GM19397 (cell line): ENCODE measurements around the gene DNAJC7.
"Not testable (repeated sequence)": the region's sequence is repeated elsewhere in the genome, so short reads cannot be mapped to it uniquely, and the experiment has no call there.

ENCODE experiments used
- ATAC-seq: cut with Tn5 transposase; IDR thresholded peaks from one replicate; pipeline ENCODE4 v1.9.1; 2021; ENCODE audit warnings: mild to moderate bottlenecking, moderate library complexity; ENCODE audit not compliant: unreplicated experiment

DNAJC7 gene

DNA sequence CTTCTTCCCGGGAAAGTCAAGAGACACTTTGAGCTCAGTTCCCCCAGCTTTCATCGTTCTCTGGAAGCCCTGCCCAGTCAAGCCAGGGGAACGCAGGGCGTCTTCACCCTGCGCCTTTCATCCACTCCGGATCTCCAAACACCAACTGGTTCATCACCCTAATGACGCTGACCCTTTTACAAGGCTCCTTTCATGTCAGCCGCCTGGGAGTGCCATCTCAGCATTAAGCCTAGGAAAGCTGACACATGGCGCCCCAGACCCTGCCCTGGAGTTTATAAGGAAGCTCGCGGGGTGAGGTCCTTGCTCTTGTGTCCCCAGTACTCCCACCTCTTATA, 594 bp upstream of the DNAJC7 start:
- no peak for ATAC-seq

- ATAC-seq, result no peak
These were observed 818 bp downstream of the DNAJC7 start for GRCh38 chr17:42016411-42016831.

GRCh38 chr17:42013740-42014139, 3.5 kb downstream of the DNAJC7 start:
- ATAC-seq, result not testable (repeated sequence)

DNA sequence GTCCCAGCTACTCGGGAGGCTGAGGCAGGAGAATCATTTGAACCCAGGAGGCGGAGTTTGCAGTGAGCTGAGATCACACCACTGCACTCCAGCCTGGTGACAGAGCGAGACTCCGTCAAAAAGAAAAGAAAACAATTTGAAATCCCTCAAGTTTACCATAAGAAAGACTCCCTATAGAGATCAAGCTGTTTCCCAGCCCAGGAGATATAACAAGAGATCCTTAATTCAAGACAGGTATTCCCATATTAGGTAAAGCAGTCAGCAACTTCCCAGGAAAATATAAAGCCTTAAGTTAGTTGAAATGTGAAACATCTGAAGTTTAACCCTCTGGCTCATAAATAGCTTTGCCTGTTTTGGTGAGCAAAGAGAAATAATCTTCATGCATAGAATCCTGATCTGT, 4.9 kb downstream of the DNAJC7 start:
- ATAC-seq, result not testable (repeated sequence)

GRCh38 chr17:42010898-42011516, 6.2 kb downstream of the DNAJC7 start:
- ATAC-seq, result no peak

DNA sequence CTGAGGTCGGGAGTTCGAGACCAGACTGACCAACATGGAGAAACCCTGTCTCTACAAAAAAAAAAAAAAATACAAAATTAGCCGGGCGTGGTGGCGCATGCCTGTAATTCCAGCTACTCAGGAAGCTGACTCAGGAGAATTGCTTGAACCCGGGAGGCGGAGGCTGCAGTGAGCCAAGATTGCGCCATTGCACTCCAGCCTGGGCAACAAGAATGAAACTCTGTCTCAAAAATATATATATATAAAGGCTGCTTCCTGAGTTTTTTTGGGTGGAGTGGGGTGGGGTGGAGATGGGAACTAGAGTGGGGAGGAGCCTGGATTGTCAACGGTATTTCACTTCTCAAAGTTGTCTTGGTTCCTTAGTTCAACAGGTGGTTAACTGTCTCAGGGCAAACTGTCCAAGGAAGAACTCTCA, 7.0 kb downstream of the DNAJC7 start:
- ATAC-seq, result not testable (repeated sequence)

DNA sequence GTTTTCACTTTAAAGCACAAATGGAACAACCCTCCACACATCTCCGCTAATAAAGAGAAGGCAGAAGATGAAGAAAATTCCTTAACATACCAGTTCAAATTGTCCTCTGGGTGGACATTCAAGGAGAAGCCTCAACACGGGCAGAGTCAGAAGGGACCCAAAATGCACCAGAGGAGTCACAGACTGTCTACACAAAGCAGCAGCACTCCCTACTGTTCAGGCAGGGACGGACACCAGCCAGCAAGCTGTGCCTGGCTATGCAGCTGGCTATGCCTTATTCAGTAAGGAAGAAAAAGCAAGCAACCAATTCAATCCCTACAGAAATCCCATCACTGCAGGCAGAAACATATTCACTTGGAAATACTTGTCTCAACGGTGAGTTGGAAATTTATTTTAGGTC, 8.1 kb downstream of the DNAJC7 start:
- no peak for ATAC-seq

DNA sequence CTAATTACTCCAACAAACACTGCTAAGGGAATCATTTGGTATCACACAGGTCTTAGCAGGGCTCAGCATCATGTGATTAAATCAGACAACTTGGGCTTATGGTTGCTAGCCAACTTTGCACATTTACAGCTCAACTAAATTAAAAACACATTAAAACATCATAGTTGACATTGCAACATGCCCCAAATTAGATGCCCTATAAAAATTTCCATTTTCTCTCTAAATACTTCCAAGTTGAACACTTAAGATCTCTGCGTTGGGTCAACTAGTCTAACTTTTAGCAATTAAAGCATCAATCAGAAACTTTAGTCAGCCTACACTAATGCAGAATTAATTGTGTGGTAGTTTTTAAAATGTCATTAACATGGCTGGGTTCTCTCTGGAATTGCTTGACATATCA, 12.1 kb downstream of the DNAJC7 start:
- ATAC-seq, result no peak

- no peak for ATAC-seq
These were observed 14.4 kb downstream of the DNAJC7 start for GRCh38 chr17:42002792-42003301.

DNA sequence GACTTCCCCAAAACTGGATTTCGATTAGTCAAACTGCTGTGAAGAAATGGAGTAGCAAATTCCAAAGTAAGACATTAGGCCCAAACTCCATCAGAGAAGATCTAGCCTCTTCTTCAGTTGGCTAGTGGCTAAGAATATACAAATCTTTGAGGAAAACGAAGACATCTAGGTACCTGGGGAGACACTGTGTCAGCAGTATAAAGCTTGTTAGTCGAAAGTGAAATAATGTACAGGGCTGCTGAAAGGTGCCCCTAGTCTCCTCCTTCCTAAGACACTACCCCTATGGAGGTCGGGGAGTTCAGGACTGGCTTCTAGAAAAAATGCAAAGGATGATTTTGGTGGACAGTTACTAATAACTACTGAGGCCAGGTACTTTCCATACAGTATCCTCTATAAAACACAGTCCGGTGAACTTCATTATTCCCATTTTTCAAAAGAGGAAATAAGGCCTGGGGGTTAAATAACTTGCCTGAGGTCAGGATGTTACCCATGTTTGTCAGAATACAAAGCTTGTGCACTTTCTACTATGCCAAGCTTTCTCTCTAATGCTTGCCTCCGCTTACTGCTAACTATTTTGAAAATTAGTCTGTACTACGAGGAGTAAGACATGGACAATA, 15.0 kb downstream of the DNAJC7 start:
- no peak for ATAC-seq

DNA sequence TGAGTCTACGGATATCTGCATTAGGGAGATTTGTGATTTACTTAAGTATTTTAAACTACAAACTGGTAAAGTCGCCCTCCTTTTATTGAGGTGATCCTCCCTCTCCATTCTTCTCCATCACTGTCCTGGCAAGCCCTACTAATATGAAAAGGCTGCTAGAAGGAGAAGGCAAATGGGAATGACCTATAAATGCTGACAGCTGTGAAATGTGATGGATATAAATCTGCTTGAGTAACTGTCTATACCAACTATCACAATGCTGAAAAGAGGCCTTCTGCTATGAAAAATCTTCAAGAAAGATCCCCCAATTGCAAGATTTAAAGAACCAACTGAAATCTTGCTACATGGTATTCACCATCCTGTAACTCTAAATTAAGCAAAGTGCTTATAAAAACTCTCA, 15.5 kb downstream of the DNAJC7 start:
- no peak for ATAC-seq

DNA sequence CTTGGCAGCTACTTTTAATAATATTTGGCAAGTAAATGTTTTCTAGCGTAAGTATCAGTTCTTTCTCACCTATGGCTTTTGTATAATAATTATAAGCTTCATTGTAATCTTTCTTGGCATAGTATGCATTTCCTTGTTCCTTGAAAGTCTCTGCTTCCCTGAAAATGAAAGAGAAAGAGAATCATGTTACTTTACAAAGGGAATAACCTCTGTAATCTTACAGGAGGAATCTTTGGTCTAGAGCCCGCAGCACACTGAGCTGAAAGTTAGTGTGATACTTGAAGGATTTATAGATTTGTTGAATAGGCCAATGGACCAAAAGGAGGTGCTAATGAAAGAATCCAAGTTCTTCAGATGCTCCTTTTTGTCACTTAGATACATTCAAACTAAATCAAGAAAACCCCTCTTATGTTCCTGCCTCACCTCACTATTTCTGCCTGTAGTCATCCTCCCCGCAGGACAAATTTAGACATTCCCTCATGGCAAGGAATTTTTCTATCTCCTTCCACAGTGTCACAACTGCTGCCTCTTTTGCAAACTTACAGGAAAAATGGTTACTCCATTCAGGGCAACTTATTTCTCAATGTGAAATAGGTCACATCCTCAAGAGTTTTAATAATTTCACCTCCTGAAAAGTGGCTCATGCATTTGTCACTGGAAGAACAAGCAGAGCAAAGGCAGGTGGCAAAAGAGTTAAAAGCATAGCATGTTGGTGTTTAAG, 16.7 kb downstream of the DNAJC7 start:
- ATAC-seq, result no peak

- no peak for ATAC-seq
These were observed 18.7 kb downstream of the DNAJC7 start for GRCh38 chr17:41998497-41998896.

DNA sequence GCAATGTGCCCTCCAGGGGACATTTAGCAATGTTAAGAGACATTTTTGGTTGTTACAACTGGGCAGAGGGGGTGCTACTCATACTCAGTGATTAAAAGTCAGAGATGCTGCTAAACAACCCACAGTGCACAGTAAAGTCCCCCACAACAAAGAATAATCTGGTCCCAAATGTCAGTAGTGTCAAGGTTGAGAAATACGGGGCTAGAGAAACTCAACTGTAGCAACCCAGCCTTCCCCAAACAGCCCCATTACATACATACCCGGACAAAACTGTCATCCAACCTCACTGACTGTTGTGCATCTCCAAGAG, 20.4 kb downstream of the DNAJC7 start:
- ATAC-seq, result no peak

DNA sequence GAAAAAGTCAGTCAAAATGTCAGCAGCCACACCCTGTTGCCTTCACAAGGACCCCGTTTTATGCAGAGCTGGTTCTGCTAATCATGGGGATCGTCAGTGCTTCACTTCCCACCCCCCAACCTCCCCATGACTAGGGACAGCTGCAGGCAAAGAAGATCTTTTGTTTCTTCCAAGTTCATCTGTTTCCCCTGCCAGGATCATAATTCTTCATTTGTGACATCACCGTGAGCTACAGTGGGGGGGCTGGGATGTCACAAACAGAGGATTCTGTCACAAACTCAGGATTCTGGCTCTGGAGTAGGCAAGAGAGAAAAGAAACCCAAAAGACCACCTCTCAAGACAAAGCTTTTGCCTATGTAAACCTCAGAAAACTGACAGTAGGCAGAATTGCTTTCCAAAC, 24.7 kb downstream of the DNAJC7 start:
- ATAC-seq, result no peak

DNA sequence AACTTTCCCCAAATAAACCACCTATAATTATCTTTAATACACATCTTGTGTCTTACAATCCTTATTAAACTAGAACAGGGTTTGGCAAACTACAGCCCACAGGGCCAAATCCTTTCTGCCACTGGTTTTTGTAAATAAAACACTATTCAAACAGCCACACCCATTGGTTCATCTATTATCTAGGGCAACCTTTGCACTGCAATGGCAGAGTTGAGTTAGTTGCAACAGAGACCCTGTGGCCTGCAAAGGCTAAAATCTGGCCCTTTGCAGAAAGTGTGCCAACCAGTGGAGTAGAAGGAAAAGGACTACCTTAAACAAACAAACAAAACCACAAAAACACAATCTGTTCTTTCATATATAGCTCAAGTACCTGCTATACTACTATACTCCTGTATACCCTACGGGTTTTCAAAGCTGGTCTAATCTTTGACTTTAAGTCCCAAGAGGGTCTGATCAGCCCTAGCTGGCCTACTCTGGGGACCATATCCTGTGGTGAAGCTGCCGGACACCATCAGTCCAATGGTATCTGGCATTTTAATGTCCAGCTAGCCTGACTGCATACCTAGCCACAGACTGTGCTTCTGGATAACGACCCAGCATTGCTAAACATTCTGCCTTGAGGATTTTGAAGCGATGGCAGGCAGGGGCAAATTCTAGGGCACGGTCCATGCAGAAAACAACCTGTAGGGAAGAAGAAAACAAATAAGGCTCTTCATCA, 27.4 kb downstream of the DNAJC7 start:
- ATAC-seq, result no peak

- ATAC-seq, result no peak
These were observed 28.8 kb downstream of the DNAJC7 start for GRCh38 chr17:41988418-41988817.

- ATAC-seq, result no peak
These were observed 29.6 kb downstream of the DNAJC7 start for GRCh38 chr17:41987642-41988041.

DNA sequence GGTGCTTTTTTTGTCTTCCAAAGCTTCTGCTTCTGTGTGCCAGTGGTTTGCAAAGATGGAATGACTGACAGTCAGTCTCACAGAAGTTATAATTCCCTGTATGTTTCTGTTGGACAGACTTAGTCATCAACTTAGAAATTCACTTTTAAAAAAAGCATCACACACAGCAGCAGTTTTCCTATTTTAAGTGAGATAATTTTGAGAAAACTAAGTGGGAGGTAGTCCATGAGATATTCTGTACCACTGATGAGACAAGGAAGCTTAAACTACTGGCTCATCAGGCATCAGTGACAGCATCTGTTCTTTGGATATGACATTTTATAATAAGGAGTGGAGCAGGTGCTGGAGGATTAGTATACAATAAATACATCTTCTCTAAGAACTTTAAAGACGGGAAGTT, 30.6 kb downstream of the DNAJC7 start:
- ATAC-seq, result no peak

- no peak for ATAC-seq
These were observed 31.3 kb downstream of the DNAJC7 start for GRCh38 chr17:41985919-41986318.

DNA sequence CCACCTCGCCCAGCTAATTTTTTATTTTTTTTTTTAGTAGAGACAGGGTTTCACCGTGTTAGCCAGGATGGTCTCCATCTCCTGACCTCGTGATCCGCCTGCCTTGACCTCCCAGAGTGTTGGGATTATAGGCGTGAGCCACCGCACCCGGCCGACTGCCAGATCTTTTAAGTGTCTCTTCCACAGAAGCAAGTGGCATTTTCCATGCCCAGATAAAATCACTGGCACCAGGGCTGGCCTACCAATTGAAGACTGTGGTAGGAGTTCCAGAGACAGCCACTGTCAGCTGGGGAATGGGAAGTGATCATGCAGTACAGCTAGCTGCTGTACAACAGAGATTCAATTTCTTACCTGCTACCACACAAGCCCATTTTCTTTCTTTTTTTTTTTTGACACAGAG, 32.8 kb downstream of the DNAJC7 start:
- ATAC-seq, result no peak
